Calu3 (cell line): Measurements from ENCODE around the gene MAGI1. TPM values are rescaled to one million over a fixed set of nuclear protein-coding genes. Genes with fewer than 3 reads are reported as not detected.

Experiments
- BruUV-seq: library from RNA; stranded (reverse); fragments of 400-500 nt; replicated peaks from 2 replicates; lab custom pipeline; 2021; lab: Mats Ljungman, UMichigan
- CTCF ChIA-PET: fragments of 300-600 bp; sonication (Branson Sonifier 250); formaldehyde crosslinking; loops from one replicate; lab custom pipeline; 2022; ENCODE audit warnings: antibody characterized with exemption; lab: Charles Lee
- DNase-seq: peaks from one replicate; pipeline ENCODE4 v3.0.0; 2022
- H3K27ac Mint-ChIP-seq: one replicate; pipeline ENCODE4 v1.8.0; 2022; ENCODE audit warnings: mixed read lengths; ENCODE audit not compliant: unreplicated experiment
- H3K27me3 Mint-ChIP-seq: one replicate; pipeline ENCODE4 v1.8.0; 2022; ENCODE audit warnings: mixed read lengths; ENCODE audit not compliant: unreplicated experiment
- H3K36me3 Mint-ChIP-seq: one replicate; pipeline ENCODE4 v1.8.0; 2022; ENCODE audit warnings: mild to moderate bottlenecking, moderate library complexity, mixed read lengths; ENCODE audit not compliant: insufficient read depth, unreplicated experiment
- H3K4me1 Mint-ChIP-seq: one replicate; pipeline ENCODE4 v1.8.0; 2022; ENCODE audit warnings: mild to moderate bottlenecking, low read depth, mixed read lengths; ENCODE audit not compliant: unreplicated experiment
- H3K4me3 Mint-ChIP-seq: one replicate; pipeline ENCODE4 v1.8.0; 2022; ENCODE audit warnings: mild to moderate bottlenecking, low read depth, moderate library complexity, mixed read lengths; ENCODE audit not compliant: unreplicated experiment
- H3K9me3 Mint-ChIP-seq: one replicate; pipeline ENCODE4 v1.8.0; 2022; ENCODE audit warnings: low read depth, mixed read lengths; ENCODE audit not compliant: unreplicated experiment
- CTCF ChIP-seq: fragments of 200-600 bp; IDR thresholded peaks from one replicate; pipeline ENCODE4 v1.8.0; 2022; ENCODE audit warnings: antibody characterized with exemption; ENCODE audit not compliant: unreplicated experiment
- intact Hi-C: fragments of 100-400 bp; cut with micrococcal nuclease; formaldehyde crosslinking; loops from one replicate; pipeline ENCODE4 v1.10.0; 2022; ENCODE audit not compliant: unreplicated experiment
- total RNA-seq: library from RNA; stranded (reverse); gene quantifications from 2 replicates; pipeline ENCODE4 v1.2.3, GENCODE V29; 2022

MAGI1 gene
- total RNA-seq, 1 experiment from 2014 or later, result 76.4 TPM

- TF ChIP-seq CTCF, result no peak
- H3K4me3 Mint-ChIP-seq, result no peak overlapping the region
- no peaks in the 10 kb centered on the region for H3K9me3 Mint-ChIP-seq
- BruUV-seq, result no TSS peak
- intact Hi-C loops, result no loop called here
- CTCF ChIA-PET, result interaction anchor here (0.8 kb wide), 1 partner anchor 9 kb away, joined by 3 read pairs; no protein-coding TSS in a partner anchor
- H3K4me1 Mint-ChIP-seq, result peaks cover 36% of the 10 kb centered on the region
- DNase-seq, result no peak
- no peaks in the 10 kb centered on the region for H3K36me3 Mint-ChIP-seq
- no peaks in the 10 kb centered on the region for H3K27me3 Mint-ChIP-seq
- H3K27ac Mint-ChIP-seq, result no peak overlapping the region
These were observed 433.7 kb downstream of the MAGI1 start for GRCh38 chr3:65604863-65605526.

- Mint-ChIP-seq H3K4me1 (peaks cover 39% of the 10 kb centered on the region), H3K36me3 (no peaks in the 10 kb centered on the region), H3K4me3 (no peak overlapping the region), H3K27ac (no peak overlapping the region), H3K27me3 (no peaks in the 10 kb centered on the region), H3K9me3 (no peaks in the 10 kb centered on the region)
- TF ChIP-seq CTCF, result no peak
- no TSS peak for BruUV-seq
- CTCF ChIA-PET, result no interaction called here
- intact Hi-C loops, result no loop called here
- no peak for DNase-seq
These were observed 435.1 kb downstream of the MAGI1 start for GRCh38 chr3:65603631-65604030.

DNA sequence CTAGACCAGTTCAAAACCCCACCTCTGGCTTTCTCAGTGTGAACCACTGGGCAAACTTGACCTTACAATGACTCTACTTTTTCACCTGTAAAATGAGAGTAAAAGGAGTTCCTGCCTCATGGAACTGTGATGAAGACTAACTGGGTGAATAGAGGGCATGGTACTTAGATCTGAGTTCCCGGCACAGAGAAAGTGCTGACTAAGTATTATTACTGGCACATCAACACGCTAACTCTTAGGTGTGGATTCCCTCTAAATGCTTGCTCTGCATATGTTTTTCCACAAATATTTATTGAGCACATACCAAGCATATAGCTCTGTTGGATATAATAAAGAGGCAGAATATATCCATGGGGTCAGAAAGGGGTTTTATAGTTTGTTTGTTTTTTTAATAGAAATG lies 437.8 kb downstream of the MAGI1 start:
- intact Hi-C loops, result no loop called here
- Mint-ChIP-seq H3K4me3 (no peak overlapping the region), H3K27me3 (no peaks in the 10 kb centered on the region), H3K4me1 (peaks cover 34% of the 10 kb centered on the region), H3K36me3 (peaks cover 12% of the 10 kb centered on the region), H3K9me3 (no peaks in the 10 kb centered on the region), H3K27ac (no peak overlapping the region)
- no peak for TF ChIP-seq CTCF
- CTCF ChIA-PET, result no interaction called here
- DNase-seq, result no peak
- no TSS peak for BruUV-seq

DNA sequence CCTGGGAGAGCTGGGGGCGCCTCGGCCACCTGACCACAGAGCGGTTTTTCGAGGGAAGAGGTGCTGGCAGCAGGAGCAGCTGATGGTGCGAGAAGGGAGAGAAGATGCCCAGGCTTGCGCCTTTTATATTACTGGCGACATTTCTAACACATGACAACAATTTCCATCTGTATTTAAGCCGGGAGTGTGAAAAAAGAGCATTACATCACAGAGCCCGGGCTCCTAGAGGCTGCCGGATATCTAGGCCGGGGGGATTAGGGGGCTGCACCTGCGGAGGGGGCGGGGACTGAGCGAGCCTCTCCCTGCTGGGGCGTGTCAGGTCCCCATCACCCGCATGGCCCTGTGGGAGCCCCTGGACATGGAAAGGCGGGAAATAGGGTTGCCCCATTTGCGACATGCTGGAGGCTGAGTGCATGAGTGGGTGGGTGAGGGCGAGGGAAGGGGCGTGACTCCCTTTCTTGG lies 440.7 kb downstream of the MAGI1 start:
- peak; percentile 11 for DNase-seq
- H3K9me3 Mint-ChIP-seq, result no peaks in the 10 kb centered on the region
- peak overlapping the region; percentile 93 for H3K27ac Mint-ChIP-seq
- peak overlapping the region; percentile 74 for H3K4me3 Mint-ChIP-seq
- CTCF ChIA-PET, result no interaction called here
- H3K27me3 Mint-ChIP-seq, result no peaks in the 10 kb centered on the region
- H3K36me3 Mint-ChIP-seq, result peaks cover 12% of the 10 kb centered on the region
- TF ChIP-seq CTCF, result no peak
- no TSS peak for BruUV-seq
- intact Hi-C loops, result no loop called here
- peaks cover 31% of the 10 kb centered on the region for H3K4me1 Mint-ChIP-seq
